ENCODE data around the gene NPIPA1.
"Not testable (repeated sequence)": the region's sequence is repeated elsewhere in the genome, so short reads cannot be mapped to it uniquely, and the experiment has no call there.

Gene NPIPA1

DNA sequence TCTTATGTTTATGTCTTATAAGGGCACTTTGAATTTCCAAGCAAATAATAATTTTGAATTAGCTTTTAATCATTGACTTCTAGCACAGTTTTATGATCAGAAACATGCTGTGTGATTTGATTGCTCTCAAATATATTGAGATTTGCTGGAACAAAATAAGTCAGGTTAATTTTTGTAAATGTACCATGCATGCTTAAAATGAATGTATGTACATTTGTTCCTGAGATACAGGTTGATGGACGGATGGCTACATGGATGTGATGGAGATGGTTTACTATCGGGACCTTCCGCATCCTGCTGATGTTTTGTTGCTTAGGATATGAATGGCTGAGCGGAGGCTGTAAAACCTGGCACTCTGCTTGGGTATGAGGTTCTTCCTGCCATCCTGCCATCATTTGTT is at the start of gene NPIPA1:
TSS of gene NPIPA1 (plus strand) at position 301 of the 400 bp plus-strand sequence. CDS start at position 301, 0 bp downstream.
- DNase-seq (ENCODE audit: low read depth, low spot score) = not testable (repeated sequence)

DNA sequence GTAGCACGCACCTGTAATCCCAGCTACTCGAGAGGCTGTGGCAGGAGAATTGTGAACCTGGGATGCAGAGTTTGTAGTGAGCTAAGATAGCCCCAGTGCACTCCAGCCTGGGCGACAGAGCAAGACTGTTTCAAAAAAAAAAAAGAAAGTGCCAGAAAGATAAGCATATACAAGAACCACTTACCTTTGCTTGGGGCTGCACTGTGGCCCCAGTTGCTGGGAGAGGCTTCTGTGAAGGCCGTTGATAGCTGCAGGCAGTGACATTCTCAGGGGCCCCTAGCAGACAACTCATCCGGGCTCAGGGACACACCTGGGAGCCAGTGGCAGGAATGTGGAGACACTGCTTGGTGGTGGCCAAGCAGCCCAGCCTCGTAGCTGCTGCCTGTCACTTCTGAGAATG is 45.1 kb upstream of the NPIPA1 start:
- DNase-seq (ENCODE audit: low read depth, low spot score) = not testable (repeated sequence)

DNA sequence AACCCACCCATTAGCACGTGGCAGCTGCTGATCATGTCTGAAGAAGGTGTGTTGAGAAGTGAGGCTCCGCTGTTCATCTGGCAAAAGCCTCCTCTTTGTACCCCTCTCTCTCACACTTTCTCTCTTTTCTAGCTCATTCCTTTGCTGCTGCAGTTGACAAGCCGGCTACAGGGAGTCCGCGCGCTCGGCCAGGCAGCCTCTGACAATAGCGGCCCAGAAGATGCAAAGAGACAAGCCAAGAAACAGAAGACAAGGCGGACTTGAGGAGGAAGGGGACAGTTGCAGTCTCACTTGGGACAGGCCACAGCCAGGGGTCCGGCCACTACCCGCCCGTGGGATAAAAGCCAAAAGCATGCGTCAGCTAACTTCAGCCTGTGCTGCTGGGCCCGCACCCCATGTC is 41.9 kb upstream of the NPIPA1 start:
- not testable (repeated sequence) for DNase-seq (ENCODE audit: low read depth, low spot score)

DNA sequence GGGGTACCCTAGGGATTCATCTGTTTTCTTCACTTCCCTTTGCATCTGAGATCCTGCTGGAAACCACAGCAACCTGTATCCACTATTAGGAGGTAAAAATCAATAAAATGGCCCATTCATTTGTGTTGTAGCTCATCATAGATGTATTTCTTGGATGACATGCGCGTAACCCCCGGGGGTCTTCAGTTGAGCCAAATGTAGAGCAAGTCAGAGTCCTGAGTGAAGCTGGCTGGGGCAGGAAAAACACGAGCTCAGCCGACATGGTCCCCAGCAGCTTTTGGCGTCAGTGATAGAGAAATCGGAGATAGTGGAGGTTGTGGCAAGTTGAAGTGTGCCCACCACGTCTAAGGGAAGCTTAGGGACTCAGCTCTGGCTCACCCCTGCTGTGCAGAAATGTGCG is 41.2 kb upstream of the NPIPA1 start:
- not testable (repeated sequence) for DNase-seq (ENCODE audit: low read depth, low spot score)

DNA sequence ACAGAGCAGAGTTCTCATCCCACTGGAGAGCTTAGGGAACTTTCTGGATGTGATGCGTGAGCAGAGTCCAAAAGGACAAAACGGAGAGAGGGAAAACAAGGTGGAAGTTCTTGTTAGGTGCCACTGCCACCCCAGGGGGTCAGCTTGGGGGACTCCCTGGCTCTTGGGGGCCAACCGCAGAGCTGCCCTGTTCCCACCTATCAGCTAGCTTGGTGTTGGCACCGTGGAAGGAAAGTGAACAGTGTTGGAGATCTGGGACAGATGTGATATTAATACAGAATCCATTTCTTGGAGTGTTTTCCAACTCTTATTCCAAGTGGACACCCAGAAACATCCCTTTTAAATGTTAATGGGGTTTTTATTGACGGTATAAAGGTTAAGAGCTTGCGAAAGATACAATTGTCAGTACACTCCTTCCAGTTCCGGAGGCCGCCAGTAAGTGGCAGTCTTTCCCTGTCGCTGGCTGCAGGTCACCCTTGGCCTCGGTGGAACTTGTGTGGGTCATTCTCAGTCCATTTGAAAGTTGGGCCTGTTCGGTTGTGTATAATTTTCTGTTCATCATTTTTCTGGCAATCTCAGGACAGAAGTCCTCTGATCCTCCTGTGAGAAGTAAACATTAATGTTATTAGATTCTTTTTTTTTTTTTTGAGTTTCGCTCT is 40.1 kb upstream of the NPIPA1 start:
- not testable (repeated sequence) for DNase-seq (ENCODE audit: low read depth, low spot score)

DNA sequence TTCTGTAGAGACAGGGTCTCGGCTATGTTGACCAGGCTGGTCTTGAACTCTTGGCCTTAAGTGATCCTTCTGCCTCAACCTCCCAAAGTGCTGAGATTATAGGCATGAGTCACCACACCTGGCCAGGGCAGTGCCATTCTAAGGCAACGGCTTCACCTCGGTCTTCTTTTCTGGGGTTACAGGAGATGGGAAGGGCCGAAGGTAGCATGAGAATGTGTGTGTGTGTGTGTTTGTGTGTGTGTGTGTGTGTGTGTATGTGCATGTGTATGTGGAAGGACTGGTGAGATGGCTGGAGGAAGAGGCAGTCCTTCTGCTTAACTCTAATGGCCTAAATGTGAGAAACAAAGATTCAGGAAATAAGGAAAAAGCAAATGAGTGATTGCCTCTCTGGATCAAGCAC is 39.1 kb upstream of the NPIPA1 start:
- DNase-seq (ENCODE audit: low read depth, low spot score) = not testable (repeated sequence)

DNA sequence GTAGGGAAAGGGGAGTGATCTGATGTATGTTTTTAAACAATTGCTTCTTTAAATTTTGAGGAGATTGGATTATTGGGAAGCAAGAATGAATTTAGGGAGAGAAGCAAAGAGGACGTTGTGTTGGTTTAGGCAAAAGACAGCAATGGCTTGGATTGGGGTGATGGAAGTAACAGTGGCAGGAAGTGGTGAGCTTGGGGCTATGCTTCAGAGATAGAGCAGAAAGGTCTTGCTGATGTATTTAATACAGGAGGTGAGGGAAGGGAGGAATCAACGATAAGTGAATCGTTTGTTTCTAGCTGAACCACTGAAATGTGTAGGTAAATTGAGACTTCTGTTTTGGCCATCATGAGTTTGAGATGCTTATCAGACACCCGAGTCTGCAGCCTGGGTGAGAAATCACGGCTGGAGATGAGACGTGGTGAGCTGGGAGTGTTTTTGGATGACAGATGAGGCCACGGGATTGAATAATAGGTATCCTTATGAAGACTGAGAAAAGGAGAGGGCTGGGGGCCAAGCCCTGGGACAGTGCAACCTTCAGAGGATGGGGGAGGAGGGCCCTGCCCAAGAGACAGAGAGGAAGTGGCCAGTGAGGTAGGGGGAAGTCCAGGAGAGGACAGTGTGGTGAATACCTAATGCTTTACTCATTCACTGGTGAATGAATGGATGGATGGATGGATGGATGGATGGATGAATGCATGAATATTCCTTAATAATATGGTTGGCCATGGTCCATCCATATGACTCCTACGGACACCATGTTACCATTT is 33.9 kb upstream of the NPIPA1 start:
- not testable (repeated sequence) for DNase-seq (ENCODE audit: low read depth, low spot score)

DNA sequence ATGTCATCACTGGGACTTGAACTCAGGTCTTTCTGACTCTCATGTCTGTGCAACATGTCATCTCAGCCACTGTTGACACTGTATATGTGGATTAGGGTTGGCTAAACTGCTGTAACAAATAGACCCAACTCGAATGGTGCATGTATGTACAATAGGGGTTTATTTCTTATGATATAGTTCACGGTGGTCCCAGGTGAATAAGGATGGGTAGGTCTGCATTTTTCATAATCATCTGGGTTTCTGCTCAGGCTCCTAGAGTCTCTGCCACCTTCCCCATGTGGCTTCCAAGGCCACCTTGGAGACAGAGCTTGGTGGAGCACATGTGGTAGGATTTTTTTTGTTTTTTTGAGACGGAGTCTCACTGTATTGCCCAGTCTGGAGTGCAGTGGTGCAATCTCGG is 27.5 kb upstream of the NPIPA1 start:
- not testable (repeated sequence) for DNase-seq (ENCODE audit: low read depth, low spot score)

DNA sequence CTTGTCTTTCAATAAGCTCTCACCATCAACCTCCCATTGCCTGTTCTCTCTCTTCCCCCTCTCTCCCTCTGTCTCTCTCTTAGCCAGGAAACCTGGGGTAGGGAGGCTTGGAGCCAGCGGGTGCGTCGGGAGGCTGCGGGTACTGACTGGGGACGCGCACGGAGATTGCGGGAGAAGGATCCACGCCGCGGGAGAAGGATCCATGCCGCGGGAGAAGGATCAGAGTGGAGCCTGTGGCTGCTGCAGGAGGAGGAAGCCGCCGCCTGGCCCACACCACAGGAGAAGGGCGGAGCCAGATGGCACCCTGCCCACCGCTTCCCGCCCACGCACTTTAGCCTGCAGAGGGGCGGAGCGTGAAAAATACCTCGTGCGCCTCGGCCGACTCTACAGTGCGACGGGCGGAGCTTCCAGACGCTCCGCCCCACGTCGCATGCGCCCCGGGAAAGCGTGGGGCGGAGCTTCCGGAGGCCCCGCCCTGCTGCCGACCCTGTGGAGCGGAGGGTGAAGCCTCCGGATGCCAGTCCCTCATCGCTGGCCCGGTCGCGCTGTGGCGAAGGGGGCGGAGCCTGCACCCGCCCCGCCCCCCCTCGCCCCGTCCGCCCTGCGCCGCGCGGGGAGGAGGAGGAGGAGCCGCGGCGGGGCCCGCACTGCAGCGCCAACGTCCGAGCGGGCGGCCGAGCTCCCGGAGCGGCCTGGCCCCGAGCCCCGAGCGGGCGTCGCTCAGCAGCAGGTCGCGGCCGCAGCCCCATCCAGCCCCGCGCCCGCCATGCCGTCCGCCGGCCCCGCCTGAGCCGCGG is 26.2 kb upstream of the NPIPA1 start:
- DNase-seq (ENCODE audit: low read depth, low spot score) = not testable (repeated sequence)

DNA sequence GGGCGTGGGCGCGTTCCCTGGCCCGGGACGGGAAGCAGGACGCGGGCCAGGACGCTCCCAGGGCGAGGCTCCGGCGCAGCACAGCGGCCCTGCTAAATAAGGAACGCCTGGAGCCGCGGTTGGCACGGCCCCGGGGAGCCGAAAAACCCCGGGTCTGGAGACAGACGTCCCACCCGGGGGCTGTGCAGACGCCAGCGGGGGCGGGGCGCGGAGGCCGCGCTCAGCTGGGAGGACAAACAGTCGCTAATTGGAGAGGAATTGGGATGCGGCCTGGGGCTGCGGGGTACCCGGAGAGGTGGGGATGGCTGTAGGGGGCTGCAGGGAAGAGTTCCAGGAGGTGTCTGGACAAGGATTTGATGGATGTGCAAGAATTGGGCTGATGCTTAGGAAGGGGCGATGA is 25.3 kb upstream of the NPIPA1 start:
- DNase-seq (ENCODE audit: low read depth, low spot score) = not testable (repeated sequence)

DNA sequence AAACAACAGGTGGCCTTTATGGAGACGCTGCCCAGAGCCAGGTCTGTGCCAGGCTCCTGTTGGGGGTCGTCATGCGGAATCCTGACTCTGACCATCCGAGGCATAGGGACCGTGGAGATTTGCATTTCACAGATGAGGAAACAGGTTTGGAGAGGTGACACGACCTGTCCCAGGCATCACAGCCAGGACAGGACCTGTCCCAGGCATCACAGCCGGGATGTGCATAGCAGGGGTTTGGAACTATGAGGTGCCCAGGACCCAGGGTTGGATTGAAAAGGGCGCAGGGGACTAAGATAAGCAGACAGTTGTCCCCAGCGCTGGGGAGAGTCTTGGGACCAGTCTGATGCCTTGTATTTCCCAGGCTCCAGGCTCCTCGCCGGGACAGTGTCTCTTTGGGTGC is 24.7 kb upstream of the NPIPA1 start:
- not testable (repeated sequence) for DNase-seq (ENCODE audit: low read depth, low spot score)

DNA sequence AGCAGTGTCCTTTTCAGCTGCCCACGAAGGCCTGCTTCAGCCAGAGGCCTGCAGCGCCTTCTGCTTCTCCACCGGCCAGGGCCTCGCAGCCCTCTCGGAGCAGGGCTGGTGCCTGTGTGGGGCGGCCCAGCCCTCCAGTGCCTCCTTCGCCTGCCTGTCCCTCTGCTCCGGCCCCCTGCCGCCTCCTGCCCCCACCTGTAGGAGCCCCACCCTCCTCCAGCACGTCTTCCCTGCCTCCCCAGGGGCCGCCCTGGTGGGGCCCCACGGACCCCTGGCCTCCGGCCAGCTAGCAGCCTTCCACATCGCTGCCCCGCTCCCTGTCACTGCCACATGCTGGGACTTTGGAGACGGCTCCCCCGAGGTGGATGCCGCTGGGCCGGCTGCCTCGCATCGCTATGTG is 18.7 kb upstream of the NPIPA1 start:
- DNase-seq (ENCODE audit: low read depth, low spot score) = not testable (repeated sequence)

DNA sequence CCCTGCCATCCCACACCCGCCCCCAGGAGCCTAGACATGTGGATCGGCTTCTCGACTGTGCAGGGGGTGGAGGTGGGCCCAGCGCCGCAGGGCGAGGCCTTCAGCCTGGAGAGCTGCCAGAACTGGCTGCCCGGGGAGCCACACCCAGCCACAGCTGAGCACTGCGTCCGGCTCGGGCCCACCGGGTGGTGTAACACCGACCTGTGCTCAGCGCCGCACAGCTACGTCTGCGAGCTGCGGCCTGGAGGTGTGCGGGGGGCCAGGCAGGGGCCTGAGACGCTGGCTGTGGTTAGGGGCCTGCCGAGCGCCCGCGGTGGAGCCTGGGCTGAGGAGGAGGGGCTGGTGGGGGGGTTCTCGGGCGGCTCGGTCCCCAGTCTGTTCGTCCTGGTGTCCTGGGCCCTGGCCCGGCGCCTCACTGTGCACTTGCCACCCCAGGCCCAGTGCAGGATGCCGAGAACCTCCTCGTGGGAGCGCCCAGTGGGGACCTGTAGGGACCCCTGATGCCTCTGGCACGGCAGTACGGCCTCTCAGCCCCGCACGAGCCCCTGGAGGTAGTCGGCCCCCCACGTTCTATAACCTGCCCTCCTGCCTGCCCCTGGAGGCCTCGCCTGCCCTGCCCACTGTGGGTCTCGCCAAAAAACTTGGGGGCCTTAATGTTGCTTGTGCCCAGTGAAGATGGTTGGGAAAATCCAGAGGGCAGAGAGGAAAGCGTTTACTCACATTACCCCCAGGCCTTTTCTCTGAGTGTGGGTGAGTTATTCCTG is 17.2 kb upstream of the NPIPA1 start:
- not testable (repeated sequence) for DNase-seq (ENCODE audit: low read depth, low spot score)

DNA sequence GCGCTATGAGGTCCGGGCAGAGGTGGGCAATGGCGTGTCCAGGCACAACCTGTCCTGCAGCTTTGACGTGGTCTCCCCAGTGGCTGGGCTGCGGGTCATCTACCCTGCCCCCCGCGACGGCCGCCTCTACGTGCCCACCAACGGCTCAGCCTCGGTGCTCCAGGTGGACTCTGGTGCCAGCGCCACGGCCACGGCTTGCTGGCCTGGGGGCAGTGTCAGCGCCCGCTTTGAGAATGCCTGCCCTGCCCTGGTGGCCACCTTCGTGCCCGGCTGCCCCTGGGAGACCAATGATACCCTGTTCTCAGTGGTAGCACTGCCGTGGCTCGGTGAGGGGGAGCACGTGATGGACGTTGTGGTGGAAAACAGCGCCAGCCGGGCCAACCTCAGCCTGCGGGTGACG is 15.0 kb upstream of the NPIPA1 start:
- DNase-seq (ENCODE audit: low read depth, low spot score) = not testable (repeated sequence)

DNA sequence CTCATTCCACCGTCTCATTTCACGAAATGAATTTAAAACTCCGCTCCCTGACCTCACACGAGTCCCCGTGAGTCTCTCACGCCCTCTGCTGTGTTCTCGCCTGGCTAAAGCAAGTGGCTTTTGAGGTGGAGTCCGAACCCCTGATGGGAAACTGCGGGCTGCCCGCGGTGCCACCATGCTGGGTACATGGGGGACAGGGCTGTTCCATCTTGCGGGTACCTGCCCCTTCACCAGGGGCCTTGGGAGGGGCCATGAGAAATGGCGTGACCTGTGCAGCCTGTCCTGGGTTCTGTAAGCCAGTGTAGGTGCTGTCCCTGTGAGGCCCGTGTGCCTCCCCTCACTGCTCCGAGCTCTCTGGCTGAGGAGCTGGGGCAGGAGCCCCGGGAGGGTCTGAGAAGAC is 14.3 kb upstream of the NPIPA1 start:
- not testable (repeated sequence) for DNase-seq (ENCODE audit: low read depth, low spot score)

DNA sequence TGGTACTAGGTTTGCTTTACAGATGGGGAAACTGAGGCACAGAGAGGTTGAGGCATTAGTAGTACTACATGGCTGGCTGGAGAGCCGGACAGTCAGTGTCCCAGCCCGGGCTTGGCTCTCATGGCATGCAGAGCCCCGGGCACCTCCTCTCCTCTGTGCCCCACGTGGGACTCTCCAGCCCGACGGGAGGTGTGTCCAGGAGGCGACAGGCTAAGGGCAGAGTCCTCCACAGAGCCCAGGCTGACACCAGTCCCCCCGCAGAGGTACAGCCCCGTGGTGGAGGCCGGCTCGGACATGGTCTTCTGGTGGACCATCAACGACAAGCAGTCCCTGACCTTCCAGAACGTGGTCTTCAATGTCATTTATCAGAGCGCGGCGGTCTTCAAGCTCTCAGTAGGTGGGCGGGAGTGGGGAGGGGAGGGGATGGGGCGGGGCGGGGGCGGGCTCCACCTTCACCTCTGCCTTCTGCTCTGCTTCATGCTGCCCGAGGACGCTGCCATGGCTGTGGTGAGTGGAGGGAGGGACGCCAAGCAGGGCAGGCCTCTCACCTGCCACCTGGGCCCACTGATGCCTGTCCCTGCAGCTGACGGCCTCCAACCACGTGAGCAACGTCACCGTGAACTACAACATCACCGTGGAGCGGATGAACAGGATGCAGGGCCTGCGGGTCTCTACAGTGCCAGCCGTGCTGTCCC is 13.7 kb upstream of the NPIPA1 start:
- not testable (repeated sequence) for DNase-seq (ENCODE audit: low read depth, low spot score)

DNA sequence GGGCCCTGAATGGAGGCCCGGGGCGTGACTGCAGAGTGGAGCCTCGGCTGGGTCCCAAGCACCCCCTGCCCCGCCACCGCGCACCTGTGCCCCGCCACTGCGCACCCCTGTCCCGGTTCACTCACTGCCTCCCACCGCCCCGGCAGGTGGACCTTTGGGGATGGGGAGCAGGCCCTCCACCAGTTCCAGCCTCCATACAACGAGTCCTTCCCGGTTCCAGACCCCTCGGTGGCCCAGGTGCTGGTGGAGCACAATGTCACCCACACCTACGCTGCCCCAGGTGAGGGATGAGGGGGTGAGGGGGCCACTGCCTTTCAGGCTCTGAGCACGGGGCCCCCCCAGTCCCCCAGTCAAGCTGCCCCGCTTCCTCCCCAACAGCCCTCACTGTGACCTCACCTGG is 12.9 kb upstream of the NPIPA1 start:
- not testable (repeated sequence) for DNase-seq (ENCODE audit: low read depth, low spot score)

DNA sequence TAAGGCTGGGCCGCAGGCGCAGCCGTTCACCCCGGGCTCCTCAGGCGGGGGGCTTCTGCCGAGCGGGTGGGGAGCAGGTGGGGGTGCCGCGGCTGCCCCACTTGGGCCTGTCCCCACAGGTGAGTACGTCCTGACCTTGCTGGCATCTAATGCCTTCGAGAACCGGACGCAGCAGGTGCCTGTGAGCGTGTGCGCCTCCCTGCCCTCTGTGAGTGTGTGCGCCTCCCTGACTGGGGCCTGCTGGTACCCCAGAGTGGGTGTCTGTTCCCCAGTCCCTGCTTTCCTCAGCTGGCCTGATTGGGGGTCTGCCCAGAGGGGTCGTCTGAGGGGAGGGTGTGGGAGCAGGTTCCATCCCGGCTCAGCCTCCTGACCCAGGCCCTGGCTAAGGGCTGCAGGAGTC is 12.3 kb upstream of the NPIPA1 start:
- not testable (repeated sequence) for DNase-seq (ENCODE audit: low read depth, low spot score)

DNA sequence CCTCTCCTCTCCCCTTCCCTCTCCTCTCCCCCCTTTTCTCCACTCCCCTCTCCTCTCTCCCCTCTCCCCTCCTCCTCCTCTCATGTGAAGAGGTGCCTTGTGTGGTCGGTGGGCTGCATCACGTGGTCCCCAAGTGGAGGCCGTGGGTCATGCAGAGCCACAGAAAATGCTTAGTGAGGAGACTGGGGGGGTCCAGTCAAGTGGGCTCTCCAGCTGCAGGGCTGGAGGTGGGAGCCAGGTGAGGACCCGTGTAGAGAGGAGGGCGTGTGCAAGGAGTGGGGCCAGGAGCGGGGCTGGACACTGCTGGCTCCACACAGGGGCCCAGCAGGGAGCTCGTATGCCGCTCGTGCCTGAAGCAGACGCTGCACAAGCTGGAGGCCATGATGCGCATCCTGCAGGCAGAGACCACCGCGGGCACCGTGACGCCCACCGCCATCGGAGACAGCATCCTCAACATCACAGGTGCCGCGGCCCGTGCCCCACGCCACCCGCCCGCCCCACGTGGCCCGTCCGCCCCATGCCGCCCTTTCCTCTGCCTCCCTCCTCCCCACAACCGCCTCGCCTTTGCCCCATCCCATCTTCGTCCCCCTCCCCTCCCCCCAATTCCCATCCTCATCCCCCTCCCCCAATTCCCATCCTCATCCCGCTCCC is 9.1 kb upstream of the NPIPA1 start:
- peak; percentile 2 for DNase-seq (ENCODE audit: low read depth, low spot score)

DNA sequence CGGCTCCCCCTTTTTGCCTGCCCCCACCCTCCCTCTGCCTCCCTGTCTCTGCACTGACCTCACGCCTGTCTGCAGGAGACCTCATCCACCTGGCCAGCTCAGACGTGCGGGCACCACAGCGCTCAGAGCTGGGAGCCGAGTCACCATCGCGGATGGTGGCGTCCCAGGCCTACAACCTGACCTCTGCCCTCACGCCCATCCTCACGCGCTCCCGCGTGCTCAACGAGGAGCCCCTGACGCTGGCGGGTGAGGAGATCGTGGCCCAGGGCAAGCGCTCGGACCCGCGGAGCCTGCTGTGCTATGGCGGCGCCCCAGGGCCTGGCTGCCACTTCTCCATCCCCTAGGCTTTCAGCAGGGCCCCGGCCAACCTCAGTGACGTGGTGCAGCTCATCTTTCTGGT is 8.1 kb upstream of the NPIPA1 start:
- DNase-seq (ENCODE audit: low read depth, low spot score) = not testable (repeated sequence)

All from ELF-1 (cell line).